ENCODE results near the gene PCGF1.
"Not testable (repeated sequence)": the region's sequence is repeated elsewhere in the genome, so short reads cannot be mapped to it uniquely, and the experiment has no call there.

Gene PCGF1

GRCh38 chr2:74498500-74499266, 8.8 kb downstream of the PCGF1 start:
- DNase-seq, result no peak

GRCh38 chr2:74497777-74498499, 9.6 kb downstream of the PCGF1 start:
- DNase-seq, result no peak

- DNase-seq, result no peak
These were observed 10.3 kb downstream of the PCGF1 start for GRCh38 chr2:74496997-74497776.

GRCh38 chr2:74495440-74495839, 12.1 kb downstream of the PCGF1 start:
- DNase-seq, result no peak

- no peak for DNase-seq
These were observed 13.9 kb downstream of the PCGF1 start for GRCh38 chr2:74493546-74493945.

- no peak for DNase-seq
These were observed 15.6 kb downstream of the PCGF1 start for GRCh38 chr2:74491648-74492544.

GRCh38 chr2:74489906-74490305, 17.6 kb downstream of the PCGF1 start:
- no peak for DNase-seq

GRCh38 chr2:74488643-74489481, 18.6 kb downstream of the PCGF1 start:
- no peak for DNase-seq

- no peak for DNase-seq
These were observed 21.4 kb downstream of the PCGF1 start for GRCh38 chr2:74486141-74486540.

- not testable (repeated sequence) for DNase-seq
These were observed 23.8 kb downstream of the PCGF1 start for GRCh38 chr2:74483675-74484164.

GRCh38 chr2:74482801-74483674, 24.5 kb downstream of the PCGF1 start, which contains the start of the genes CCDC142 and TTC31:
Gene CCDC142 (minus strand): TSS chr2:74482998. CDS start chr2:74482837, 161 bp downstream.
Gene TTC31 (plus strand): TSS chr2:74483081. CDS start chr2:74483096, 15 bp downstream.
- peak; percentile 86 for DNase-seq

GRCh38 chr2:74481961-74482800, 25.3 kb downstream of the PCGF1 start:
- no peak for DNase-seq

GRCh38 chr2:74481431-74481830, 26.1 kb downstream of the PCGF1 start:
- no peak for DNase-seq

GRCh38 chr2:74474899-74475298, 32.6 kb downstream of the PCGF1 start:
- no peak for DNase-seq

- DNase-seq, result no peak
These were observed 33.0 kb downstream of the PCGF1 start for GRCh38 chr2:74474481-74474880.

- no peak for DNase-seq
These were observed 34.6 kb downstream of the PCGF1 start for GRCh38 chr2:74472945-74473258.

GRCh38 chr2:74472086-74472944, 35.2 kb downstream of the PCGF1 start, which contains the start of gene MRPL53:
Gene MRPL53 (minus strand): TSS chr2:74472680. CDS start chr2:74472660, 20 bp downstream.
- peak; percentile 79 for DNase-seq
